GM10266 (cell line): ENCODE data around the gene VCAN.

Experiments used
- DNase-seq: peaks from one replicate; pipeline ENCODE4 v3.0.0; 2012; ENCODE audit errors: extremely low spot score
- TF ChIP-seq, protein P1 (sequence below): IDR thresholded peaks from 2 replicates; pipeline ENCODE4 v1.5.1; 2012; ENCODE audit warnings: mild to moderate bottlenecking, low read depth; ENCODE audit not compliant: control insufficient read depth, insufficient read depth; ENCODE audit errors: missing control alignments

The VCAN gene

DNA sequence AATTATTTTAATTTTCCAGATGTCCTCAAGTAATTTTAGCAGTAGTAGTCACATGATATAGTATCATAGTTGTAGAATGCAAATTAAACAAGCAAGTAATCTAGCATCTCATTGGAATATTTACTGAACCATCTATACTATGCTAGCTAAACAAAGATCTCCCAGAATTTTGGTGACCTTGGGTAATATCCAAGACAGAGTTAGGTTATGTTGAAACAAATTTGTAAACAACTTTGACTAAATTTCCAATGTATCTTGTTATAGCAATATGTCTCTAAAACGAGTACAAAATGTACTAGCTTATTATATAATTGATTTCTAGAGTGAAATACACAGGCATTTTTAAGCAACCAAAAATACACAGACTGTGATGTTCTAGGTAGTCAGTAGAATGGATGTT is 41.5 kb downstream of the VCAN start:
- TF ChIP-seq, protein P1, sequence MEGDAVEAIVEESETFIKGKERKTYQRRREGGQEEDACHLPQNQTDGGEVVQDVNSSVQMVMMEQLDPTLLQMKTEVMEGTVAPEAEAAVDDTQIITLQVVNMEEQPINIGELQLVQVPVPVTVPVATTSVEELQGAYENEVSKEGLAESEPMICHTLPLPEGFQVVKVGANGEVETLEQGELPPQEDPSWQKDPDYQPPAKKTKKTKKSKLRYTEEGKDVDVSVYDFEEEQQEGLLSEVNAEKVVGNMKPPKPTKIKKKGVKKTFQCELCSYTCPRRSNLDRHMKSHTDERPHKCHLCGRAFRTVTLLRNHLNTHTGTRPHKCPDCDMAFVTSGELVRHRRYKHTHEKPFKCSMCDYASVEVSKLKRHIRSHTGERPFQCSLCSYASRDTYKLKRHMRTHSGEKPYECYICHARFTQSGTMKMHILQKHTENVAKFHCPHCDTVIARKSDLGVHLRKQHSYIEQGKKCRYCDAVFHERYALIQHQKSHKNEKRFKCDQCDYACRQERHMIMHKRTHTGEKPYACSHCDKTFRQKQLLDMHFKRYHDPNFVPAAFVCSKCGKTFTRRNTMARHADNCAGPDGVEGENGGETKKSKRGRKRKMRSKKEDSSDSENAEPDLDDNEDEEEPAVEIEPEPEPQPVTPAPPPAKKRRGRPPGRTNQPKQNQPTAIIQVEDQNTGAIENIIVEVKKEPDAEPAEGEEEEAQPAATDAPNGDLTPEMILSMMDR = no peak
- DNase-seq = no peak

DNA sequence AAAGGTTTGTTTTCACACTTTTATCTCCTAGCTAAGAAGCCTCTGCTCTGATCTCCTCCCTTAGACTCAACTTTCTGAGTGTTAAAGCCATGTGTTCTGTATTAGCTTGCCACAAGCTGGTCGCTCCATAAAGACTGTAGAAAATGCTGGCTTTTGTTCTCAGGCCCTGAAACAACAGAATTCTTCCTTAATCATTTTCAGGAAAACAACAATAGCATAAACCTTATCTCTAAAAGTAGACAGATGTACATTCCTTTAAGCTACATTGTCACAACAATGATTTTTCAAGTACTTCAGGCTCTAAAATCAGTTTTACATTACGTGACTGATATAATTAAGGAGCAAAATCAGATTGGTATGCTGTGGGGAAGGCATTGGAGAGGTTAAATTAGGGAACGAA is 41.9 kb downstream of the VCAN start:
- no peak for DNase-seq
- TF ChIP-seq, protein P1 = no peak

DNA sequence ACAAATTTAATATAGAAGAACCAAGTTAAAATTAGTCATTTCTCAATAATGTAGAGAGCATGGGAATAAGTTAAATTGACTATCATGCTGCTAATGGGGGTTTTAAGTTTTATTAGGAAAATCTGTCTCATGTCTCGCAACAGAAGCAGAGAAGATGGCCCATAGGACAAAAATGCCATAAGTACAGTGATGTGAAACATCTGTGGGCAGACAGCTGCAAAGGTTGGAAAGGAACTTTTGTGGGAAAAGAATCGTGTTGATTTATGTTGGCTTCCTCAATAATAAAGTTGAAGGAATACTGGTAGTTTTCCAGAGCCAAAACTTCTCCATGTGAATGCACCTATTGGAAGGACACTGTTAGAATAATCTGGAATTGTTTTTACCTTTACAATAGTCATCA is 44.8 kb downstream of the VCAN start:
- DNase-seq = no peak
- TF ChIP-seq, protein P1 = no peak

DNA sequence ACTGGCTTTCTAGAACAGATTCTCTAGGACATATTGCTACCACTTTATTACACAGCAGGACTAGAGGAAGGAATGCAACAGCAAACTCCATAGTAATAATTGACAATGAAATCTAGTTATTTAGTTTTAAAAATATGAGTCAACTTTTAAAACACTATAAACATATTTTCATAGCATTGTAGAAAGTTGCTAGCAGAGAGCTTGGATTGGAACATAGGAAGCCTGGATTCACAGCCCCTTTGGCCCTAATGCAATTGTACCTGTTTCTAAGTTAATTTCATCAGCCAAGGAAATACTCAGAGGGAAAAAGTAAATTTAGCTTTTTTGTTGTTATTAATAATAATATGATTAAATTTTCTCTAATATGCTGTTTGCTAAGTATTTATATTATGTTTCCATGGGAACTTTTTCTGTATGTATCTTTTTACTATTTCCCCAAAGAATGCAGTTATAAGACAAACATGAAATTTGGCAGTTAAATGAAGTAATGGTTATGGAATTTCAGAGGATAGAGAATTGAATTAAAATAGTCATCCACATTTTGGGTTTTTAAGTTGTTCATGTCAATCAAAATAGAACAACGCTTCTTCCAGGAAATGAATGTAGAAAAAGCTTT is 45.6 kb downstream of the VCAN start:
- TF ChIP-seq, protein P1 = no peak
- no peak for DNase-seq

DNA sequence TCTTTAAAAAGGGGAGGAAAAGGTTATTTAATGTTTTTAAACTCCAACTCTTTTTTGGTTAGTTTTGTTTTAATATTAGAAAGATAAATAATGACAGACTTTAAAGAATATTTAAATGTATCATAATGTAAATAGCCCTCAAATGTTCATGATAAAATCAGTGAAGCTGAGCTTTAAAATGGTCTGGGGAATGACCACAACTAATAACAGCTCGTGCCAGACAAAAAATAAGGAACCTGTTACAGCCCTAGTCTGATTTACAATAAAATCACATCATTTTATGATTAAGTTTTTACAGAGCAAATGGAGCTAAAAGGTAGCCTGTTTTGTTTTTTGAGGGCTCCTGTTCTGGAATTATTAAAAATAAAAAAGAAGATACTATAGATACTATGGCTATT is 46.1 kb downstream of the VCAN start:
- no peak for DNase-seq
- TF ChIP-seq, protein P1 = no peak

DNA sequence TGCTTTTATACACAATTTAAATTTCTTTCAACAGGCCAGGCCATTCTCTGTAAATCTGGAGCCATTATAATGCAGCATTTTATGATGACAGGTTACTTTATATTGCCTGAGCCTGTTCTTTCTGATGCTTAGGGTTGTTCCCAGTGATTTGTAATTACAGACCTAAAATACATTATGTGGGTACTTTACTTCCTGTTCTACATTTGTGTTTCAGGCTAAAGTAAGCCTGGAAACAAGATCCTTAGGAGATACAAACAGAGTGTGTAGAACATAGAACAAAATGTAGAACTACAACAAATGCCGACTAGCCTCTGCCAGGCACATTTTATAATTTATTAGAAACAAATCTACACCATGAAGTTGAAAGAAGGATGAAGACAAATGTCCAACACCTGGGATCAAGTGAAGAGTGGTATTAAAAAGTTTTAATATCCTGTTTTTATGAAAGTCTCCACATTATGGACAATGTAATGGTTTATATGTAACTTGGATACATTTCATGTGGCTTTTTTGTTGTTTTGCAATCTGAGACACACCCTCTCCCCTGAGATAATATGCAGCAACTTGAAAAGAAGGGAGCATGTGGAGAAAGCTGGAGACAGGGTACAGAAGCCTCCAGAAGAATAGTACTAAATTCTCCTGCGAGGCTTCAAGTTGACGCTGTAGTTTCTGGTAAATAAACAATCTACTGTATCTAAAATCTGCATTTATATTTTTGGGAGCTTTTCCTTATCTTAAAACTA is 46.9 kb downstream of the VCAN start:
- TF ChIP-seq, protein P1 = no peak
- DNase-seq = no peak

DNA sequence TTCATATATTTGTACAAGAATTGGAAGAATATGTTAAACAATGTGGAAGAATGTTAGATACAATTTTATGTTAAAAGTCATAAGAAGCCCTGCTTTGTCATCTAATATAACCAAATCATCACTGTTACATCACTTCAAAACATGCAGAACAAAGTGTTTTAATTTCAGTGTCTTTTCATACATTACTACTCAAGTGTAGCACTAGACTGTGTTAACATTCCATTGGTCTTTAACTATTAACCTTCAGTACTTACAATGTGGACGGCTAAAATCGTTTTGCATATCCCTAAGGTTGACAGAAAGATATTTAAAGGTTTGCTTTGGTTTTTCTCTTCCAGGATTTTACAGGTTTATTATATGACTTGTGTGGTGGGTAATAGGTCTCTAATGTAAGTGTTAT is 50.9 kb downstream of the VCAN start:
- DNase-seq = no peak
- TF ChIP-seq, protein P1 = no peak
